Esophagus squamous epithelium (tissue), 5 donors: Measurements from ENCODE around the gene CYP2U1. TPM values are rescaled to one million over a fixed set of nuclear protein-coding genes. Genes with fewer than 3 reads are reported as not detected.
"Not testable (repeated sequence)": the region's sequence is repeated elsewhere in the genome, so short reads cannot be mapped to it uniquely, and the experiment has no call there.

Experiments used
- DNase-seq: peaks from one replicate; lab custom pipeline; 2025; lab: John Stamatoyannopoulos, UW
- H3K27ac ChIP-seq, 4 donors: fragments of 200-600 bp; sonication (generic); one replicate each; pipeline ENCODE4 v1.5.1; 2016 to 2019; ENCODE audit warnings: mild to moderate bottlenecking in 1 of 4
- H3K27me3 ChIP-seq, 4 donors: fragments of 200-600 bp; sonication (generic); 1 replicate in 3 of 4; 2 replicates in 1 of 4; pipeline versions ENCODE4 v1.5.1 to v1.6.0; 2017 to 2021; ENCODE audit warnings: antibody characterized with exemption in 1 of 4
- H3K36me3 ChIP-seq, 3 donors: fragments of 200-600 bp; sonication (generic); one replicate each; pipeline ENCODE4 v1.5.1; 2016 to 2019
- H3K4me1 ChIP-seq, 3 donors: fragments of 200-600 bp; sonication (generic); one replicate each; pipeline ENCODE4 v1.5.1; 2017 to 2019
- H3K4me3 ChIP-seq, 4 donors: fragments of 200-600 bp; sonication (generic); 1 replicate in 3 of 4; 2 replicates in 1 of 4; pipeline ENCODE4 v1.5.1; 2016 to 2019; ENCODE audit warnings: mild to moderate bottlenecking in 2 of 4, moderate library complexity in 1 of 4
- H3K9me3 ChIP-seq, 3 donors: fragments of 200-600 bp; sonication (generic); one replicate each; pipeline ENCODE4 v1.5.1; 2016 to 2019
- POLR2A ChIP-seq, 4 donors: fragments of 450-650 bp; IDR thresholded peaks; one replicate each; pipeline ENCODE4 v1.6.1; 2017; ENCODE audit warnings: antibody characterized with exemption in 4 of 4, mild to moderate bottlenecking in 4 of 4, moderate library complexity in 3 of 4
- WGBS, 2 donors: methylation state at CpG; one replicate each; pipeline ENCODE4 v1.1.5; 2018; 5-methylcytosine and 5-hydroxymethylcytosine counted together
- intact Hi-C: fragments of 100-400 bp; cut with DNase I; formaldehyde crosslinking; loops from one replicate; pipeline ENCODE4 v1.15.0; 2022
- total RNA-seq, 4 donors: library from RNA; depleted of rRNA; stranded (reverse); fragments of >200 nt; gene quantifications; one replicate each; pipeline ENCODE4 v1.1.0, GENCODE V29; 2016
- TF ChIP-seq, protein P1 (sequence below), 6 experiments: fragments of 450-650 bp in 4 of 6; fragments of 200-600 bp in 2 of 6; sonication (generic) in 2 of 6; IDR thresholded peaks; one replicate each; pipeline ENCODE4 v1.5.1; 2016 to 2019; ENCODE audit warnings: antibody characterized with exemption in 6 of 6, mild to moderate bottlenecking in 4 of 6, moderate library complexity in 4 of 6
- donor health status: DM: yes; HTN: yes; CAD: no.

Gene CYP2U1
- total RNA-seq, 4 donors from 2014 or later, result 1.8 to 8.4 (median 4.5) TPM

DNA sequence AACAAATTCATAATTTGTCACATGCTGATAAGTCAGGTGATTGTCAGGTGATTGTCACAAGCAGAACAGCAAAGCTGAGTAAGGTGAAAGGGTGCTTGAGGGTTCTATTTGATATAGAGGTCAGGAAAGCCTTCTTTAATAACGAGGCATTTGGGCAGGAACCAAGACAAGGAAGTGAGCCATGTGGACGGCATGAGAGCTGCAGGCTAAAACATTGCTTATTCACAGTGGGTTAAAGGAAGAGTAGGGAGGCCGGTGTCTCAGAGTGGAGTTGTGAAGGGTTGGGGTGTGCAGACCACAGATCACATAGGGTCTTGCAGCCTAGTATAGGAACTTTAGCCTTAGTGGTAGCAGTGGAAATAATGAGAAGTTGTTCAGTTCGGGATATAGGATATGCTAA, 31.3 kb upstream of the CYP2U1 start:
- H3K36me3 ChIP-seq, result peaks cover 0 to 13% (median 0%) of the 10 kb centered on the region in 3 donors
- no peaks in the 10 kb centered on the region for H3K9me3 ChIP-seq
- H3K27ac ChIP-seq, result peak overlapping the region in 3 of 4 donors; percentile 51 to 69 (median 56)
- no peak overlapping the region for H3K4me3 ChIP-seq
- intact Hi-C loops, result loop anchor here (5.0 kb wide), 1 partner anchor 78 kb away; the partner anchor contains the start of gene SGMS2
- WGBS, 2 donors, result 68 to 75% methylated on average over 4 of the region's 4 CpGs
- no peak for TF ChIP-seq POLR2A (IDR thresholded peaks at IDR 0.05)
- TF ChIP-seq, protein P1, sequence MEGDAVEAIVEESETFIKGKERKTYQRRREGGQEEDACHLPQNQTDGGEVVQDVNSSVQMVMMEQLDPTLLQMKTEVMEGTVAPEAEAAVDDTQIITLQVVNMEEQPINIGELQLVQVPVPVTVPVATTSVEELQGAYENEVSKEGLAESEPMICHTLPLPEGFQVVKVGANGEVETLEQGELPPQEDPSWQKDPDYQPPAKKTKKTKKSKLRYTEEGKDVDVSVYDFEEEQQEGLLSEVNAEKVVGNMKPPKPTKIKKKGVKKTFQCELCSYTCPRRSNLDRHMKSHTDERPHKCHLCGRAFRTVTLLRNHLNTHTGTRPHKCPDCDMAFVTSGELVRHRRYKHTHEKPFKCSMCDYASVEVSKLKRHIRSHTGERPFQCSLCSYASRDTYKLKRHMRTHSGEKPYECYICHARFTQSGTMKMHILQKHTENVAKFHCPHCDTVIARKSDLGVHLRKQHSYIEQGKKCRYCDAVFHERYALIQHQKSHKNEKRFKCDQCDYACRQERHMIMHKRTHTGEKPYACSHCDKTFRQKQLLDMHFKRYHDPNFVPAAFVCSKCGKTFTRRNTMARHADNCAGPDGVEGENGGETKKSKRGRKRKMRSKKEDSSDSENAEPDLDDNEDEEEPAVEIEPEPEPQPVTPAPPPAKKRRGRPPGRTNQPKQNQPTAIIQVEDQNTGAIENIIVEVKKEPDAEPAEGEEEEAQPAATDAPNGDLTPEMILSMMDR (IDR thresholded peaks at IDR 0.05), result peak in 1 of 6 experiments; percentile 9
- no peak for DNase-seq
- H3K4me1 ChIP-seq, result peaks cover 0 to 27% (median 5%) of the 10 kb centered on the region in 3 donors
- H3K27me3 ChIP-seq, result no peaks in the 10 kb centered on the region

GRCh38 chr4:107900508-107900907, 30.8 kb upstream of the CYP2U1 start:
- peak overlapping the region in 3 of 4 donors; percentile 51 to 69 (median 56) for H3K27ac ChIP-seq
- peaks cover 0 to 17% (median 0%) of the 10 kb centered on the region in 3 donors for H3K36me3 ChIP-seq
- intact Hi-C loops, result loop anchor here (5.0 kb wide), 1 partner anchor 78 kb away; the partner anchor contains the start of gene SGMS2
- H3K4me3 ChIP-seq, result no peak overlapping the region
- DNase-seq, result no peak
- H3K9me3 ChIP-seq, result no peaks in the 10 kb centered on the region
- no peaks in the 10 kb centered on the region for H3K27me3 ChIP-seq
- TF ChIP-seq POLR2A (IDR thresholded peaks at IDR 0.05), result no peak
- TF ChIP-seq, protein P1 (IDR thresholded peaks at IDR 0.05), result no peak
- WGBS, 2 donors, result 83 to 92% methylated on average over 3 of the region's 3 CpGs
- H3K4me1 ChIP-seq, result peaks cover 0 to 23% (median 4%) of the 10 kb centered on the region in 3 donors

GRCh38 chr4:107901213-107901934, 30.0 kb upstream of the CYP2U1 start:
- intact Hi-C loops, result loop anchor here (5.0 kb wide), 1 partner anchor 79 kb away; the partner anchor contains the start of gene SGMS2
- no peaks in the 10 kb centered on the region for H3K9me3 ChIP-seq
- peak overlapping the region in 3 of 4 donors; percentile 51 to 69 (median 56) for H3K27ac ChIP-seq
- DNase-seq, result no peak
- peaks cover 0 to 17% (median 0%) of the 10 kb centered on the region in 3 donors for H3K36me3 ChIP-seq
- no peaks in the 10 kb centered on the region for H3K27me3 ChIP-seq
- WGBS, 2 donors, result 68 to 75% methylated on average over 2 of the region's 2 CpGs
- peaks cover 0 to 14% (median 0%) of the 10 kb centered on the region in 3 donors for H3K4me1 ChIP-seq
- no peak for TF ChIP-seq POLR2A (IDR thresholded peaks at IDR 0.05)
- TF ChIP-seq, protein P1 (IDR thresholded peaks at IDR 0.05), result no peak
- H3K4me3 ChIP-seq, result no peak overlapping the region

DNA sequence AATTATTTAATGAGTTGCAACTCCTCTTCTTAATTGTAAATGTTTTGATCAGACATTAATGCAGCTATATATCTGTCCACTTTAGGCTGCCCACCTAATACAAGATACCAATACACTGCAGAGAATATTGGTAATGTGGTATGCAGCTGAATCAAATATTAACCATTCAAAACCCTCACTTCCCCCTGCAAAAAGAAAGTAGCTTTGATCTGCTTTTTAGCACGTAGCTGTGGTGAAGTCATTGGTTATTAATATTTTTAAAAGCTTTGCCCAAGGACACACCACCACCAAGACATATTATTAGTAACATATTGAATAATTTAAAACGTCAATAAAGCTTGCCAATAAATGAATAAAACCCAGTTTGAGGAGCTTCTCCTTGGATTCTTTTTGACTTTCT, 28.6 kb upstream of the CYP2U1 start:
- H3K27ac ChIP-seq, result no peak overlapping the region
- H3K36me3 ChIP-seq, result peaks cover 0 to 17% (median 0%) of the 10 kb centered on the region in 3 donors
- WGBS, 2 donors, result 73 to 77% methylated on average over 2 of the region's 2 CpGs
- no peaks in the 10 kb centered on the region for H3K9me3 ChIP-seq
- no peaks in the 10 kb centered on the region for H3K27me3 ChIP-seq
- no peak overlapping the region for H3K4me3 ChIP-seq
- DNase-seq, result no peak
- intact Hi-C loops, result loop anchor here (5.0 kb wide), 1 partner anchor 80 kb away; the partner anchor contains the start of gene SGMS2
- TF ChIP-seq, protein P1 (IDR thresholded peaks at IDR 0.05), result no peak
- TF ChIP-seq POLR2A (IDR thresholded peaks at IDR 0.05), result no peak
- peaks cover 0 to 7% (median 0%) of the 10 kb centered on the region in 3 donors for H3K4me1 ChIP-seq

DNA sequence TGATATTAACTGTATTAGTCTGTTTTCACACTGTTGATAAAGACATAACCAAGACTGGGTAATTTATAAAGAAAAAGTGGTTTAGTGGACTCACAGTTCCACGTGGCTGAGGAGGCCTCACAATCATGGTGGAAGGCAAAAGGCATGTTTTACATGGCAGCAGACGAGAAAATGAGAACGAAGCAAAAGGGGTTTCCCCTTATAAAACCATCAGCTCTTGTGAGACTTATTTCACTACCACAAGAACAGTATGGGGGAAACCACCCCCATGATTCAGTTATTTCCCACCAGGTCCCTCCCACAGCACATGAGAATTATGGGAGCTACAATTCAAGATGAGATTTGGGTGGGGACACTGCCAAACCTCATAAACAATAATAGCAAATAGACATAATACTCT, 26.3 kb upstream of the CYP2U1 start:
- DNase-seq, H3K27me3 ChIP-seq, intact Hi-C loops, H3K4me3 ChIP-seq, H3K27ac ChIP-seq, H3K4me1 ChIP-seq, H3K9me3 ChIP-seq: not testable (repeated sequence)
- WGBS, 2 donors, result 78 to 85% methylated on average over 3 of the region's 3 CpGs
- H3K36me3 ChIP-seq, result peaks cover 0 to 41% (median 0%) of the 10 kb centered on the region in 3 donors
